GM12878 (cell line): ENCODE measurements around the gene POLN. TPM values are rescaled to one million over a fixed set of nuclear protein-coding genes. Genes with fewer than 3 reads are reported as not detected.

Experiments
- ASH2L ChIP-seq: fragments of 300-600, 200-600 bp; sonication (generic); IDR thresholded peaks from 2 replicates; pipeline ENCODE4 v1.6.1; 2017; ENCODE audit warnings: low read depth, mild to moderate bottlenecking, borderline replicate concordance
- CREB1 ChIP-seq: IDR thresholded peaks from 2 replicates; pipeline ENCODE4 v1.6.1; 2012; ENCODE audit warnings: low read depth, mild to moderate bottlenecking, inconsistent platforms
- HCFC1 ChIP-seq: fragments of 150-350 bp; IDR thresholded peaks from 2 replicates; pipeline ENCODE4 v1.6.1; 2014; ENCODE audit warnings: low read length
- NR2F1 ChIP-seq: fragments of 450-650 bp; conservative IDR thresholded peaks from 2 replicates; pipeline ENCODE4 v1.6.1; 2017; ENCODE audit warnings: mild to moderate bottlenecking
- RBBP5 ChIP-seq: fragments of 200-600 bp; sonication (generic); conservative IDR thresholded peaks from 2 replicates; pipeline ENCODE4 v1.6.1; 2016
- SRF ChIP-seq, 2 experiments: IDR thresholded peaks; 2 replicates each; pipeline ENCODE4 v1.6.1; 2011; ENCODE audit warnings: low read depth in 2 of 2, low read length in 2 of 2, mild to moderate bottlenecking in 1 of 2, moderate library complexity in 1 of 2
- TARDBP ChIP-seq: IDR thresholded peaks from 2 replicates; pipeline ENCODE4 v1.6.1; 2016; ENCODE audit warnings: borderline replicate concordance
- YBX1 ChIP-seq: fragments of 450-650 bp; IDR thresholded peaks from 2 replicates; pipeline ENCODE4 v1.6.1; 2016; ENCODE audit warnings: antibody characterized with exemption
- ZNF207 ChIP-seq: fragments of 450-650 bp; IDR thresholded peaks from 2 replicates; pipeline ENCODE4 v1.6.1; 2014; ENCODE audit warnings: antibody characterized with exemption, mild to moderate bottlenecking, borderline replicate concordance
- polyA plus RNA-seq, 11 experiments: library from polyadenylated mRNA; depleted of rRNA in 4 of 11; unstranded in 6 of 11; stranded (reverse) in 5 of 11; fragments of >200 nt; fragmentation: Nextera tagmentation in 4 of 11; fragmentation: Illumina TruSeq in 1 of 11; extraction: Ambion mirVana in 4 of 11; extraction: Trizol in 1 of 11; gene quantifications; 1 replicate in 1 of 11; 2 replicates in 10 of 11; pipeline versions ENCODE4 v1.2.1 to v1.2.3, GENCODE V29; 2011 to 2016; ENCODE audit warnings: inconsistent platforms in 2 of 11, missing spikeins in 2 of 11, low read depth in 1 of 11
- total RNA-seq, 4 experiments: library from RNA; depleted of rRNA in 3 of 4; stranded (reverse); fragments of >200 nt in 3 of 4; fragmentation: Illumina TruSeq in 1 of 4; extraction: Trizol in 1 of 4; gene quantifications; 2 replicates each; pipeline versions ENCODE4 v1.2.1 to v1.2.3, GENCODE V29; 2013 to 2021
- TF ChIP-seq, protein P1 (sequence below): fragments of 150-350 bp; IDR thresholded peaks from 2 replicates; pipeline ENCODE4 v1.6.1; 2016; ENCODE audit warnings: low read depth, low read length
- TF ChIP-seq, protein P2 (sequence below): fragments of 450-650 bp; IDR thresholded peaks from 2 replicates; pipeline ENCODE4 v1.6.1; 2018; ENCODE audit warnings: borderline replicate concordance, mild to moderate bottlenecking; ENCODE audit not compliant: partially characterized antibody

POLN gene
- total and polyA plus RNA-seq, 10 of the 15 experiments (the other 5 are each of a cell fraction or from before 2014, with no cell fraction given) = 0.09 to 2.0 (median 0.95) TPM; not detected in 1

DNA sequence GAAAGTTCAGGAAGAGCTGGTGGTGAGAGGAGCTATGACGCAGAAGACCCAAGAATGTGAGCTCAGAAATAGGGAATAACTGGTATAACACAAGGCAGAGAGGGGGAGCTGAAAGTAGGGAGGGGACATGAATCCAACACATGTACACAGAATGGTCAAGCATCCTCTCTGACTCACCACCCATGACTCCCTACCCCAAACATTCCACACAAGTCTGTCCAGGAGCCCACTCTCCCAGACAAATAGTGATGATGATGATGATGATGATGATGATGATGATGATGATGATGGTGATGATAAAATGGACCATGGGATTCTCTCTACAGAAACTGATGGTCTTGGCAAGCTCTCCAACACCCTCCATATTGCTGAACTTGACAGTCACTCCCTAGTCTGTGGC is 136.4 kb downstream of the POLN start (continued):
- TF ChIP-seq, protein P1, sequence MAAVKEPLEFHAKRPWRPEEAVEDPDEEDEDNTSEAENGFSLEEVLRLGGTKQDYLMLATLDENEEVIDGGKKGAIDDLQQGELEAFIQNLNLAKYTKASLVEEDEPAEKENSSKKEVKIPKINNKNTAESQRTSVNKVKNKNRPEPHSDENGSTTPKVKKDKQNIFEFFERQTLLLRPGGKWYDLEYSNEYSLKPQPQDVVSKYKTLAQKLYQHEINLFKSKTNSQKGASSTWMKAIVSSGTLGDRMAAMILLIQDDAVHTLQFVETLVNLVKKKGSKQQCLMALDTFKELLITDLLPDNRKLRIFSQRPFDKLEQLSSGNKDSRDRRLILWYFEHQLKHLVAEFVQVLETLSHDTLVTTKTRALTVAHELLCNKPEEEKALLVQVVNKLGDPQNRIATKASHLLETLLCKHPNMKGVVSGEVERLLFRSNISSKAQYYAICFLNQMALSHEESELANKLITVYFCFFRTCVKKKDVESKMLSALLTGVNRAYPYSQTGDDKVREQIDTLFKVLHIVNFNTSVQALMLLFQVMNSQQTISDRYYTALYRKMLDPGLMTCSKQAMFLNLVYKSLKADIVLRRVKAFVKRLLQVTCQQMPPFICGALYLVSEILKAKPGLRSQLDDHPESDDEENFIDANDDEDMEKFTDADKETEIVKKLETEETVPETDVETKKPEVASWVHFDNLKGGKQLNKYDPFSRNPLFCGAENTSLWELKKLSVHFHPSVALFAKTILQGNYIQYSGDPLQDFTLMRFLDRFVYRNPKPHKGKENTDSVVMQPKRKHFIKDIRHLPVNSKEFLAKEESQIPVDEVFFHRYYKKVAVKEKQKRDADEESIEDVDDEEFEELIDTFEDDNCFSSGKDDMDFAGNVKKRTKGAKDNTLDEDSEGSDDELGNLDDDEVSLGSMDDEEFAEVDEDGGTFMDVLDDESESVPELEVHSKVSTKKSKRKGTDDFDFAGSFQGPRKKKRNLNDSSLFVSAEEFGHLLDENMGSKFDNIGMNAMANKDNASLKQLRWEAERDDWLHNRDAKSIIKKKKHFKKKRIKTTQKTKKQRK = no peak
- TF ChIP-seq ZNF207 (no peak), CREB1 (no peak), YBX1 (no peak), ASH2L (no peak), SRF (IDR thresholded peaks at IDR 0.05; ENCODE audit: low read depth in 2 of 2, low read length in 2 of 2) (no peak), HCFC1 (no peak), RBBP5 (no peak), TARDBP (no peak), NR2F1 (no peak)
- TF ChIP-seq, protein P2, sequence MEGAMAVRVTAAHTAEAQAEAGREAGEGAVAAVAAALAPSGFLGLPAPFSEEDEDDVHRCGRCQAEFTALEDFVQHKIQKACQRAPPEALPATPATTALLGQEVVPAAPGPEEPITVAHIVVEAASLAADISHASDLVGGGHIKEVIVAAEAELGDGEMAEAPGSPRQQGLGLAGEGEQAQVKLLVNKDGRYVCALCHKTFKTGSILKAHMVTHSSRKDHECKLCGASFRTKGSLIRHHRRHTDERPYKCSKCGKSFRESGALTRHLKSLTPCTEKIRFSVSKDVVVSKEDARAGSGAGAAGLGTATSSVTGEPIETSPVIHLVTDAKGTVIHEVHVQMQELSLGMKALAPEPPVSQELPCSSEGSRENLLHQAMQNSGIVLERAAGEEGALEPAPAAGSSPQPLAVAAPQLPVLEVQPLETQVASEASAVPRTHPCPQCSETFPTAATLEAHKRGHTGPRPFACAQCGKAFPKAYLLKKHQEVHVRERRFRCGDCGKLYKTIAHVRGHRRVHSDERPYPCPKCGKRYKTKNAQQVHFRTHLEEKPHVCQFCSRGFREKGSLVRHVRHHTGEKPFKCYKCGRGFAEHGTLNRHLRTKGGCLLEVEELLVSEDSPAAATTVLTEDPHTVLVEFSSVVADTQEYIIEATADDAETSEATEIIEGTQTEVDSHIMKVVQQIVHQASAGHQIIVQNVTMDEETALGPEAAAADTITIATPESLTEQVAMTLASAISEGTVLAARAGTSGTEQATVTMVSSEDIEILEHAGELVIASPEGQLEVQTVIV = no peak
